Measurements from ENCODE around the gene FBXO39.
"Not testable (repeated sequence)": the region's sequence is repeated elsewhere in the genome, so short reads cannot be mapped to it uniquely, and the experiment has no call there.

The FBXO39 gene

DNA sequence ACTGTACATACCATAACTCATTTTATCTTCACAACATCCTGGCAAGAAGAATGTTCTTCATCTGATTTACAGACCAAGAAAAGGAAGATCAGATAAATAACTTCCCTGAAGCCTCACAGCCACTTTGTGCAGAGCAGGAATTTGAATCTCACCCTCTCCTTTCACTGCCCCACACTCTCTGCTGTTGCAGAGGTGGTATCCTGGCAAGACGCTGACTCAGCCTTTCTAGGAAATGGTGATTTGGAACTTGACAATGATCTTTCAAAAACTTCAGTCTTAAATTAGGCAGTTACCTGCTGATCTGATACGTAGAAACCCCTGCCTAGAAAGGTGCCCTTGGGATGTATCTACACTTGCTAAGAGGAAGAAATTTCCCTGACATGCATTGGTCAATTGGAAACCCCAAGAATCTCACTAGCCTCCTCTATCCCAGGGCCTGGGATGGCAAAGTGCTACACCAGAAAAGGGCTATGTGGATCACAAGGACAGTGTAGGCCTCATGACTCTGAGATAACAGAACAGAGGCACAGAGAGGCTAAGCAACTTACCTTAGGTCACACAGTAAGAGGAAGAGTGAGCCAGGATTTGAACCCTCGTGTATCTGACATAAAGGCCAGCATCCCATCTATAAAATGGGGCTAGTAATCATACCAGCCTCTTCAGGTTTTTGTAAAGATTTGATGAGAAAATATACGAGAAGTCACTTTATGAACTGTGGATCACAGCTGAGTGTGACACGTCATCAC lies 17.9 kb downstream of the FBXO39 start:
- DNase-seq (ENCODE audit: low read depth), result no peak
- Histone ChIP-seq H3K36me3 (ENCODE audit: control insufficient read depth, insufficient read depth, low read length, severe bottlenecking) (no peaks in the 10 kb centered on the region), H3K9ac (ENCODE audit: low read length) (no peak overlapping the region), H3K27me3 (replicated peaks; ENCODE audit: control insufficient read depth, insufficient read depth, low read length) (peaks cover 22% of the 10 kb centered on the region), H3K4me1 (ENCODE audit: control insufficient read depth, insufficient read depth, low read length) (peaks cover 12% of the 10 kb centered on the region), H3K9me3 (ENCODE audit: control insufficient read depth, low read length) (no peaks in the 10 kb centered on the region), H3K4me3 (ENCODE audit: low read length) (no peak overlapping the region)

DNA sequence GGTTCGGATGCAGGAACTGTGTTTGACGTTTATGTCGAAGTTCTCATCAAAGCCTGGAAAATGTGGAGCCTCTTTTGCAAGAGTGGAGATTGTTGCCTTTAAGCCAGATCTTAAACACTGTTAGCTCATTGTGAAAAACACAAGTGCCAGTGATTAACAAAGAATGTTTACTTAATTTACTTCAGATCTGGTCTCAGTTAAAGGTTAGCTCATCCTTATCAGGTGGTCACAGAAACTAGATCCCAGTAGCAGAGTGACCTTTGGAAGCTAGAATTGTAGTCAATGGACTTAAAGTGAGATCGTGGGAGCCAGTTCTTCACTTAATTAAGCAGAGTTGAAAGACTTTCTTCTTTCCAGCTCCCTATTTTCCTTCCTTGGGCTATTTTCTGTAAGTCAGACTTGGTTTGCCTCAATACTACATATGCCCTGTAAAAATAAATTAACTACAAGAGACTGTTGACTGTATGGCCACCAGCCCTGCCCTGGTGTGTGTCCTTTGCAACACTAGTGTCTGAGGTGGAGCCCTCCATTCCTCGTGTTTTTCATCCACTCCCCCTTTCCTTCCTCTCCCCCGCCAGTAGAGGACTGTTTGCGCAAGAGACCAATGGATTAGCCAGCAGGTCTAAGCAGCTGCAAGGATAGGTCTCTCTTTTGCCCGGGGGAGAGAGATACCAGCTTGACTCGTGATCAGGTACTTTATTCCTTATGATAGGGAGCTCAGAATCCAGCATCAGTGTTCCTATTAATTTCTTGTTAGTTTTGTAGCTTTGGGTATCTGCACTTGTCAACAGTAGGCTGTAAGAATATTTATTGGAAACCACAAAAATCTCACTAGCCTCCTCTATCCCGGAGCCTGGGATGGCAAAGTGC lies 20.2 kb downstream of the FBXO39 start:
- DNase-seq (ENCODE audit: low read depth), result no peak
- H3K4me1 ChIP-seq (ENCODE audit: control insufficient read depth, insufficient read depth, low read length), result peaks cover 12% of the 10 kb centered on the region
- H3K9me3 ChIP-seq (ENCODE audit: control insufficient read depth, low read length), result no peaks in the 10 kb centered on the region
- H3K27me3 ChIP-seq (replicated peaks; ENCODE audit: control insufficient read depth, insufficient read depth, low read length), result peaks cover 12% of the 10 kb centered on the region
- no peak overlapping the region for H3K4me3 ChIP-seq (ENCODE audit: low read length)
- no peak overlapping the region for H3K9ac ChIP-seq (ENCODE audit: low read length)
- no peaks in the 10 kb centered on the region for H3K36me3 ChIP-seq (ENCODE audit: control insufficient read depth, insufficient read depth, low read length, severe bottlenecking)

DNA sequence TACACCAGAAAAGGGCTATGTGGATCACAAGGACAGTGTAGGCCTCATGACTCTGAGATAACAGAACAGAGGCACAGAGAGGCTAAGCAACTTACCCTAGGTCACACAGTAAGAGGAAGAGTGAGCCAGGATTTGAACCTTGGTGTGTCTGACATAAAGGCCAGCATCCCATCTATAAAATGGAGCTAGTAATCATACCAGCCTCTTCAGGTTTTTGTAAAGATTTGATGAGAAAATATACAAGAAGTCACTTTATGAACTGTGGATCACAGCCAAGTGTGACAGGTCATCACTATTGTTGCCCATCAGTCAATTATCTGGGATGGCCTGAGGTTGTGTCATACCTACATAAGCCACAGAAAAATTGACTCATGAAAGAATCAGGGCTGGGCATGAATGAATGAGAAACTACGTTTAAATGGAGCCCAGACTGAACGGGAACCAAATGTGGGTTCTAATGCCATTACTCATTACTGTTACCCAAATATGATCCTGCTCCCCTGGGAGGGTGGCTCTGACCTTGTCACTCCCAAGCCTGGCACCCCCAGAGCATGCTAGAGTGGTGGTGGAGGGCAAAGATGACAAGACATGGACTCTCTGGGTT lies 21.0 kb downstream of the FBXO39 start:
- Histone ChIP-seq H3K4me1 (ENCODE audit: control insufficient read depth, insufficient read depth, low read length) (peaks cover 12% of the 10 kb centered on the region), H3K27me3 (replicated peaks; ENCODE audit: control insufficient read depth, insufficient read depth, low read length) (peaks cover 9% of the 10 kb centered on the region), H3K9me3 (ENCODE audit: control insufficient read depth, low read length) (no peaks in the 10 kb centered on the region), H3K9ac (ENCODE audit: low read length) (no peak overlapping the region), H3K4me3 (ENCODE audit: low read length) (no peak overlapping the region), H3K36me3 (ENCODE audit: control insufficient read depth, insufficient read depth, low read length, severe bottlenecking) (no peaks in the 10 kb centered on the region)
- DNase-seq (ENCODE audit: low read depth), result no peak

DNA sequence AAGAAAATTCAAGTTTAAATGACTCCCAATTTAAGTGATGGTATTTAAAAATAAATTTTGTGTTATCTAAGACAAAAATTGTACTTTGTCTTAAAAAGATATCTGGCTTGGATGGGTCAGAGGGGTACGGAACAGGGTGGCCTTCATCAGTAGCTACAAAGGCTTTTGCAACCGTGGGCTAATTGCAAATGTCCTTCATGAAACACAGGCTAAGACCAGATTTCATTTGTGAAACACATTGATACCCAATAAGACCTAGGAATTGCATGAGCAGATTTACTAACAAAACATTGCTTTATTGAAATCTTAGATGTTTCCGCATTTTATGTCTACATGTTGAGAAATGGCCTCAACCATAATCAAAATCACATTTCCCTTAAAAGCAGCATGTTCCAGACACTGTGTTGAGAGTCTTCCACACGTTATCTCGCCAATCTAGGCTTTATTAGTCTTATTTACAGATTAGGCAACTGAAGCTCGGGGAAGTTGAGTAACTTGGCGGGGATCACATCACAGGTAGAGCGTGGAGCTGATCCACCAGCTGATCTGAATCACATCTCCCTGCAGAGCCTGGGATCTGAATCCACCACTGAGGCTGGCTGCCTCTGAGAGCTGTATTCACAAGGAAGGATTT lies 21.8 kb downstream of the FBXO39 start:
- Histone ChIP-seq H3K4me1 (ENCODE audit: control insufficient read depth, insufficient read depth, low read length) (peaks cover 12% of the 10 kb centered on the region), H3K27me3 (replicated peaks; ENCODE audit: control insufficient read depth, insufficient read depth, low read length) (peaks cover 9% of the 10 kb centered on the region), H3K9ac (ENCODE audit: low read length) (no peak overlapping the region), H3K4me3 (ENCODE audit: low read length) (no peak overlapping the region), H3K9me3 (ENCODE audit: control insufficient read depth, low read length) (no peaks in the 10 kb centered on the region), H3K36me3 (ENCODE audit: control insufficient read depth, insufficient read depth, low read length, severe bottlenecking) (no peaks in the 10 kb centered on the region)
- peak; percentile 67 for DNase-seq (ENCODE audit: low read depth)

DNA sequence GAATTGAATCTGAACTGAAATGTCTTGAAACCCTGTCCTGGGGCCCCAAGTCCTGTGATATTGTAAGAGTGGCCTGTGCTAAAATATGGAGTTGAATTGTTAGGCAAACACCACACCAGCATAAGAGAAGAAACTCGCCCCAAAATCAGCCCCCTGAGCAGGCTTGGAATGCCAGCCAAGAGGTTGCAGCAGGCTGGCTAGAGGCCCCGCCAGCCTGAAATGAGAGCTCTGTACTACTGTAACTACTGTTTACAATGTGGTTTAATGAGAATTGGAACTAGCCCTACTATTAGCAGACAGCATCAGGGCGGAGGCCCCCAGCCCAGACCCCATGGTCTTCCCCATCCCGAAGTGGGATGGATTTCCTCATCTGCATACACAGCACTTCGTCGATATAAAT lies 23.7 kb downstream of the FBXO39 start:
- Histone ChIP-seq H3K4me3 (ENCODE audit: low read length) (no peak overlapping the region), H3K27me3 (replicated peaks; ENCODE audit: control insufficient read depth, insufficient read depth, low read length) (peaks cover 9% of the 10 kb centered on the region), H3K9me3 (ENCODE audit: control insufficient read depth, low read length) (no peaks in the 10 kb centered on the region), H3K4me1 (ENCODE audit: control insufficient read depth, insufficient read depth, low read length) (peaks cover 12% of the 10 kb centered on the region), H3K36me3 (ENCODE audit: control insufficient read depth, insufficient read depth, low read length, severe bottlenecking) (no peaks in the 10 kb centered on the region), H3K9ac (ENCODE audit: low read length) (no peak overlapping the region)
- no peak for DNase-seq (ENCODE audit: low read depth)

DNA sequence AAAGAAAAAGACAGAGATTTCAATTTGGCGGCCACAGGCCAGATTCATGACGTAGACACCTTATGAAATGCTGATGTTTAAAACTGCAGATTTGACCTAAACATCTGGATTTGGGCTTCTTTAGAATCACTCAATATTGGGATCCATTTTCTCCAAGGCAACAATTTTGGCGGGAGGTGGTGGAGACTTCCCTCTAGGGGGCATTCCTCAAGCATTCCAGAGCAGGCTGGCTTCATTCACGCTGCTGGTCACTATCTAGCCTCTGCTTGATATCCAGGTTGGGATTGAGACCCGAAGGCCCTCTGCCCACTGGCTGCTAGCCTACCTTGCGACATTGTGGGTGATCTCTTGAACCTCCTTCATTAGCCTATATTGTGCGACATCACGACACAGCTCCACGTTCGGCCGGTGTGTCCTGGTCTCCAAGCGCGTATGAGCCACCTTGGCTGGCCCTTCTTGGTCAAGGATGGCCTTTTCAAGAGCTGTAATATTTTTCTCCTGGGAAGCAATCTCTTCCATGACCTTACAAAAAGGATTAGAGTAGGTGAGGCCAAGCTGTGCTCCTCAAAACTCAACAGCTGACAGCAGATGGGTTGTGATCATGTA lies 24.5 kb downstream of the FBXO39 start:
- no peak for DNase-seq (ENCODE audit: low read depth)
- Histone ChIP-seq H3K9me3 (ENCODE audit: control insufficient read depth, low read length) (no peaks in the 10 kb centered on the region), H3K36me3 (ENCODE audit: control insufficient read depth, insufficient read depth, low read length, severe bottlenecking) (no peaks in the 10 kb centered on the region), H3K4me1 (ENCODE audit: control insufficient read depth, insufficient read depth, low read length) (peaks cover 12% of the 10 kb centered on the region), H3K4me3 (ENCODE audit: low read length) (no peak overlapping the region), H3K27me3 (replicated peaks; ENCODE audit: control insufficient read depth, insufficient read depth, low read length) (peaks cover 9% of the 10 kb centered on the region), H3K9ac (ENCODE audit: low read length) (no peak overlapping the region)

- Histone ChIP-seq H3K9ac (ENCODE audit: low read length) (no peak overlapping the region), H3K4me3 (ENCODE audit: low read length) (no peak overlapping the region), H3K36me3 (ENCODE audit: control insufficient read depth, insufficient read depth, low read length, severe bottlenecking) (no peaks in the 10 kb centered on the region), H3K27me3 (replicated peaks; ENCODE audit: control insufficient read depth, insufficient read depth, low read length) (peaks cover 18% of the 10 kb centered on the region), H3K4me1 (ENCODE audit: control insufficient read depth, insufficient read depth, low read length) (no peaks in the 10 kb centered on the region), H3K9me3 (ENCODE audit: control insufficient read depth, low read length) (no peaks in the 10 kb centered on the region)
- DNase-seq (ENCODE audit: low read depth), result no peak
Measured at GRCh38 chr17:6811510-6811909, 35.5 kb downstream of the FBXO39 start.

- Histone ChIP-seq H3K36me3 (ENCODE audit: control insufficient read depth, insufficient read depth, low read length, severe bottlenecking) (no peaks in the 10 kb centered on the region), H3K4me3 (ENCODE audit: low read length) (no peak overlapping the region), H3K4me1 (ENCODE audit: control insufficient read depth, insufficient read depth, low read length) (no peaks in the 10 kb centered on the region), H3K9me3 (ENCODE audit: control insufficient read depth, low read length) (no peaks in the 10 kb centered on the region), H3K9ac (ENCODE audit: low read length) (no peak overlapping the region), H3K27me3 (replicated peaks; ENCODE audit: control insufficient read depth, insufficient read depth, low read length) (peaks cover 18% of the 10 kb centered on the region)
- DNase-seq (ENCODE audit: low read depth), result no peak
Measured at GRCh38 chr17:6812295-6812694, 36.3 kb downstream of the FBXO39 start.

- Histone ChIP-seq H3K27me3 (replicated peaks; ENCODE audit: control insufficient read depth, insufficient read depth, low read length) (peaks cover 26% of the 10 kb centered on the region), H3K9me3 (ENCODE audit: control insufficient read depth, low read length) (peaks cover 6% of the 10 kb centered on the region), H3K4me3 (ENCODE audit: low read length) (no peak overlapping the region), H3K4me1 (ENCODE audit: control insufficient read depth, insufficient read depth, low read length) (no peaks in the 10 kb centered on the region), H3K36me3 (ENCODE audit: control insufficient read depth, insufficient read depth, low read length, severe bottlenecking) (no peaks in the 10 kb centered on the region), H3K9ac (ENCODE audit: low read length) (no peak overlapping the region)
- no peak for DNase-seq (ENCODE audit: low read depth)
Measured at GRCh38 chr17:6815775-6816174, 39.8 kb downstream of the FBXO39 start.

- not testable (repeated sequence) for DNase-seq (ENCODE audit: low read depth); H3K9ac ChIP-seq (ENCODE audit: low read length); H3K9me3 ChIP-seq (ENCODE audit: control insufficient read depth, low read length); H3K4me3 ChIP-seq (ENCODE audit: low read length); H3K4me1 ChIP-seq (ENCODE audit: control insufficient read depth, insufficient read depth, low read length); H3K36me3 ChIP-seq (ENCODE audit: control insufficient read depth, insufficient read depth, low read length, severe bottlenecking)
- H3K27me3 ChIP-seq (replicated peaks; ENCODE audit: control insufficient read depth, insufficient read depth, low read length), result peaks cover 24% of the 10 kb centered on the region
Measured at GRCh38 chr17:6816368-6816767, 40.4 kb downstream of the FBXO39 start.

All from adipocyte (in vitro differentiated cells).